Kidney capillary endothelial cell (primary cell): ENCODE results near the gene HTR3D.
"Not testable (repeated sequence)": the region's sequence is repeated elsewhere in the genome, so short reads cannot be mapped to it uniquely, and the experiment has no call there.

Experiments used
- DNase-seq: peaks from one replicate; pipeline ENCODE4 v3.0.0-alpha.2; 2018; ENCODE audit warnings: low spot score

HTR3D gene

DNA sequence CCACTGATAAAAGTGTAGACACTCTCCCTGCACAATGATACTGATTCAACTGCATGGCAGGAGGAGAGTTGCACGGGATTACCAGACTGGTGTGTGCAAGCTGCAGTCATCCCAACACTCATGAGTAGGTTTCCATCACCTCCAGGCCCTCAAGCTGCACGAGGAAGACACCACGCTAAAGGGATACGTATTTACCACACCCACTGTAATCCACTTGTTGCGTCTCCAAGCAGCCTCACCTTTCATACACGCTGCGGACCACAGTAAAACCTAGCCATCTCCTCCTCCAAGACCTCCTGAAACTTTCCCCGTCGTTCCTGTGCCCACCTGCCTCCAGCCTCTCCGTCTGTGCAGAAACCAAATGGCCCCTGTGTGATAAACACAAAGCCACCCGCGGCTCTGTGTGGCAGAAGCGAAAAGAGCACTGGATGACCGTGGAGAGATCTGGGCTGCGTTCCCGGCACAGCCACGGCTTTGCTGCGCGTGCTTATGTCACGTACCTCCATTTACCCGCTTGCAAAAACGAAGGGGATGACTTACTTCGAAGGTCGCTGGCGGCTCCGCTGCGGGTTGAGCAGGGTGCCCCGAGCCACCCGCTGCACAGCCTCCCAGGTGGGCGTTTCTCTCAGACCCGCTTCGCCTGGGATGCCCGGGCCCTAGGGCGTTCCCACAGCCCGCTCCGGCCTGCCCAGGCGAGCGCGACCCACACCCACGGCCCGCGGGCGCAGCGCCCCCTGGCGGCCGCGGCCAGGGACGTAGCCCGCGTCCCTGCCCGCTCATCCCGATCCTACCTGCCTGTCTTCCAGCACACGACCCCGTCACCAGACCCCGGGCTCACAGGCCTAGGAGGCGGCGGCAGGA lies 14.5 kb upstream of the HTR3D start:
- DNase-seq: peak; percentile 49

DNA sequence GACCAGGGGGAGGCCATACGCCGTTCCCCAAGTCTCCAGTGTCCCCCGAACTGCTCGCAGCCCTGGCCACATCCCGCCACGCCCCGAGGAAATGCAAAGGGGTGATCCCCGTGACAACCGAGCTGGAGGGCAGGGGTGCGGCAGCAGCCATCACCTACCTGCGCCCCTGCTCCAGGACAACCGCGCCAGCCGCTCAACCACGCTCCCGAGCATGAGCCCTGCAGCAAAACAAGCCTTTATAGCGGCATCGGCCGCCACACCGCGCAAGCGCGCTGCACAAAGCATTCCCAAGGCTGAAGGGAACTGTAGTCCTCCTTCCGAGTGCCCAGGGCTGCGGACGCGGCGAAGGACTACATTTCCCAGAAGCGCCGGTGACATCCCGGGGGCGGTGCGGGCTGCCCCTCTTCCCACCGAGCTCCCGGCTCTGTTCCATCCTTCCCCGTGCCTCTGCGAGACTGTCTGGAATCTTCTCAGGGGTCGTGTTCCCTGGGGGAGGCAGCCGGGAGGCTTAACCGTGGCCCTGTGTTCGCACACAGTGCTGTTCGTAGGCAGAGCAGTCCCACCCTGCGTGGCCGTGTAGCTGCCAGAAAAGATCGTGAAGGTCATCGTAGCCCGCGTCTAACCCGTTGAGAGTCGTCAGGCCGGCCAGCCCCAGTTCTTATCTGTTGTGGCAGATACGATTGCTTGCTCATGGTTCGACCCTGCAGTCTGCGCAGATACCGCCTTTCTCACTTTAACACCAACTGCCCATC lies 13.7 kb upstream of the HTR3D start, which contains the start of gene ABCC5:
Gene ABCC5, minus strand, starts transcription at position 213 of the 752 bp plus-strand sequence. CDS start 3,492 bp downstream, outside the sequence.
- peak; percentile 83 for DNase-seq

DNA sequence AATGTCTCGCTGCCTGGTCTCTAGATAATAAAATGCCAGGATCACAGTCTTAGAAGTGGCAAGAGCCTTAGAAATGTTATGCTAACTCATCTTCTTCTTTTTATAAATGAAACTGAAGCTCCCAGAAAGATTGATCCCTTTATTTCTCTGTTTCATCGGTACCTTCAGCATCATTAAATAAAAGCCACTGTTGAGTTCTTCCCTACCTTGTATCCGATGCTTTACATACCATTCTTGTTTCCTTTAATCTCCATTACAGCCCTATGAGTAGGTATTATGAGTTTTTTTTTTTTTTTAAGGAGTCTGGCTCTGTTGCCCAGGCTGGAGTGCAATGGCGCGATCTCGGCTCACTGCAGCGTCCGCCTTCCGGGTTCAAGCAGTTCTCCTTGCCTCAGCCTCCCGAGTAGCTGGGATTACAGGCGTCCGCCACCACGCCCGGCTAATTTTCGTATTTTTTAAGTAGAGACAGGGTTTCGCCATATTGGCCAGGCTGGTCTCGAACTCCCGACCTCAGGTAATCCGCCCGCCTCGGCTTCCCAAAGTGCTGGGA lies 13.0 kb upstream of the HTR3D start:
- DNase-seq: no peak

DNA sequence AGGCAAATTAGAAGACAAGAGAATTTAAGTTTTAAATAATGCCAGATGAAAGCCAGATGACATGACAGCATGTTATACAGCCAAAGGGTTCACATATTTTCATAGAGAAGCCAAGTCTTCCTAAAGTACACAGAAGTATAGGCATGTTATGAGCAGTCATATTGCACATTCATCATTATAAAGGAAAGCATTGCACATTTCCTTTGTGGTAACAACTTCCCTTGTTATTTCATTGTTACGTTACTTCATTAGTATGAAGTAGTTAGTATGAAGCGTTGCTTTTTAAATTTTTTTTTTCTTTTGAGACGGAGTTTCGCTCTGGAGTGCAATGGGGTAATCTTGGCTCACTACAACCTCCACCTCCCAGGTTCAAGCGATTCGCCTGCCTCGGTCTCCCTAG lies 9.2 kb upstream of the HTR3D start:
- DNase-seq: peak; percentile 21

DNA sequence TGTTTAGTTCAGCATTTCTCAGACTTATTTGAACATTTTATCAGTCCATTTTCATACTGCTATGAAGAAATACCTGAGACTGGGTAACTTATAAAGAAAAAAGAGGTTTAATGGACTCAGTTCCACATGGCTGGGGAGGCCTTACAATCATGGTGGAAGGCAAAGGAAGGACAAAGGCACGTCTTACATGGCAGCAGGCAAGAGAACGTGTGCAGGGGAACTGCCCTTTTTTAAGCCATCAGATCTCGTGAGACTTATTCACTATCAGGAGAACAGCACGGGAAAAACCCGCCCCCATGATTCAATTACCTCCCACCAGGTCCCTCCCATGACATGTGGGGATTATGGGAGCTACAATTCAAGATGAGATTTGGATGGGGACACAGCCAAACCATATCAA lies 6.3 kb upstream of the HTR3D start:
- not testable (repeated sequence) for DNase-seq

DNA sequence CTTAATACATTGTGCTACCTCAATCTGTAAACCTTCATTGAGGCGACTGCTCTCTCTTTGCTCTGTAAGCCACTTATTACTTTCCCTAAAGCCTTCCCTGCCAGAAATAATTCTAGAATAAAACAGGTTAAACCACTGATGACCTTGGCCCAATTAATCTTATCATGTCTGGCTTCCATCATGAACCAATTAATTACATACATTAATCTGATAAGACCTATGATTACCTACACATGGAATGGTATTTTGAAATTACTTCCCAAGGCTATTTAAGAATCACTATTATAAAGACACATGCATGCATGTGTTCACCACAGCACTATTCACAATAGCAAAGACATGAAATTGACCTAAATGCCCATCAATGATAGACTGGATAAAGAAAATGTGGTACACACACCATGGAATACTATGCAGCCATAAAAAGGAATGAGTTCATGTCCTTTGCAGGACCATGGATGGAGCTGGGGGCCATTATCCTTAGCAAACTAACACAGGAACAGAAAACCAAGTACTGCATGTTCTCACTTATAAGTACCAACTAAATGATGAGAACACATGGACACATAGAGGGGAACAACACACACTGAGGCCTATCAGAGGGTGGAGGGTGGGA lies 3.2 kb upstream of the HTR3D start:
- not testable (repeated sequence) for DNase-seq

DNA sequence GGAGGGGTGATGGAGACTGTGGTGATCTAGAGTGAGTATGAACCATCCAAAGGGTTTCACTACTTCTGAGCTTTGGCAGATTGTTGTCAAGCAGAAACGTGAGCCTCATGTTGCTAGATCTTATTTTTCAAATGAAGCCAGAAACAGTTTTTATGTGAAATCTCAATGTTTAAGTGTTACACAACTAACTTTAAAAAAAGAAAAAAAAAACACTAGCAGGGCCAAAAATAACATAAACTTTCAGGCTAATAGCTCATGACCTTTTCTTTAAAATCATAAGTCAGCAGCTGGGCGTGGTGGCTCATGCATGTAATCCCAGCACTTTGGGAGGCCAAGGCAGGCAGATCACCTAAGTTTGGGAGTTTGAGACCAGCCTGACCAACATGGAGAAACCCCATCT lies 2.1 kb upstream of the HTR3D start:
- DNase-seq: no peak

DNA sequence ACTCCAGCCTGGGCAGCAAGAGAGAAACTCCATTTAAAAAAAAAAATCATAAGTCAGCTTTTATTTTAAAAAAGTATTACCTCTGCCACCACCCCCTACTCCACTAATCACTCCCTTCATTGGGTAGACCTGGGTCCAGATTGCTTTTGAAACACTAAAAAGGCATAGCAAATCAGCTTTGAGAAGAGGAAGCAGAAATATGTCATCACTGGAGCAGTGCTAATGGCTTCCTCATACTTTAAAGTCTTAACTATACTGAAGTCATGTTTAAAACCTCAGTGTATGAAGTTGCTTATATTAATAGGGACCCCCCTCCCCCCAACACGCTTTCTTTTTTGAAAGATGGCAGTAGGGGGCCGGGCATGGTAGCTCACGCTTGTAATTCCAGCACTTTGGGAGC lies 1.0 kb upstream of the HTR3D start:
- DNase-seq: no peak

DNA sequence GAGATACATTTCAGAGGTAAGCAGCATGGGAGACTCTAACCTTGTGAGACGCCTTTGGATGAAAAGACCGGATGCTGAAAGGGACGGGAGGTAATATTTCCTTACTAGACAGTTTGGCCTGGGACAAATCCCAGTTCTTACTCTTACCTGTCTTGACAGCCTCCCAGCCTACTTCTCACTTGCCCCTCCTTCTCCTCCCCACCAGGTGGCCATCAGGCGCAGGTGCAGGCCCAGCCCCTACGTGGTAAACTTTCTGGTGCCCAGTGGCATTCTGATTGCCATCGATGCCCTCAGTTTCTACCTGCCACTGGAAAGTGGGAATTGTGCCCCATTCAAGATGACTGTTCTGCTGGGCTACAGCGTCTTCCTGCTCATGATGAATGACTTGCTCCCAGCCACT lies 6.3 kb downstream of the HTR3D start:
- no peak for DNase-seq

DNA sequence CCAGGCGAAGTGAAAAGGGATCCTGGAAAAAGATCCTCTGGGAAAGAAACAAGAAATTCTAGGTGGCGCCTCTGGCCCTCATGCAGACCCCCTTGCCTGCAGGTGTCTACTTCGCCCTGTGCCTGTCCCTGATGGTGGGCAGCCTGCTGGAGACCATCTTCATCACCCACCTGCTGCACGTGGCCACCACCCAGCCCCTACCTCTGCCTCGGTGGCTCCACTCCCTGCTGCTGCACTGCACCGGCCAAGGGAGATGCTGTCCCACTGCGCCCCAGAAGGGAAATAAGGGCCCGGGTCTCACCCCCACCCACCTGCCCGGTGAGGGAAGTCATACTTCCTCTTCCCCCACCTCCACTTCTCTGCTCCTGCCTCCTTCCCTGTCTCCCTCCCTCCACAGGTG lies 6.8 kb downstream of the HTR3D start:
- DNase-seq: not testable (repeated sequence)

DNA sequence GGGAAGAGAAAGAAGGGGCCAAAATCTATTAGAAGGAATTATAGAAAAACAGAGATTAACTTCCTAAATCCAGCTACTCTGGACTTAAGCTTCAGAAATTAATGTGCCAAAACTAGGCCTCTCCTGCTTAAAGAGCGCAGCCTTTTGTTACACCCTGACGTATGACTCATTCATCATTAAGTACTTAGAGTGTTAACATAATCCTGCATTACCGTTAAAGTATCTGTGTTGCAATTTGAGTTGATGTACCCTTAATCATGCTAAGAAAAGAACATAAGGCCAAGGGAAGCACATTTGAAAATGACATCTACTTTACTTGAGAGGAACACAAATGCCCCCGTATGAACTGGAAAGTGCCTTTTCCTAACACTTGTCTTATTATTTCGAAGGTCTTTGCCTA lies 7.9 kb downstream of the HTR3D start:
- DNase-seq: no peak

DNA sequence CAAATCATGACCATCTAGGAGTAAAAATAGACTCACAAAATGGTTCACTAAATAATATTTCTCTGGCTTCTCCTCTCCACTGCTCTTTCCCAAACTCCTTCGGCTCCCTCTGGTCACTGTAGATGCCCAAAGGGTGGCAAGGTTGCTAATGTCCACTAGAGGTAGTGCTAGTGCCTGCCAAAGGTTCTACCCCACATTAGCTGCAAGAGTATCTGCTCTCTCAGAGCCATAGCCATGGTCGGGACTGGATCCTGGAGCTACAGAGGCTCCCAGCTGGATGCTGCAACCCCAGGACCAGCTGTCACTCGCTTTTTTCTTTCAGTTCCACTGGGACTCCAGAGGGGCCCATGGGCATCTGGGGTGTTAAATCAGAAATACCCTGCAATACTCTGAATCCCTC lies 8.5 kb downstream of the HTR3D start:
- DNase-seq: peak; percentile 36

DNA sequence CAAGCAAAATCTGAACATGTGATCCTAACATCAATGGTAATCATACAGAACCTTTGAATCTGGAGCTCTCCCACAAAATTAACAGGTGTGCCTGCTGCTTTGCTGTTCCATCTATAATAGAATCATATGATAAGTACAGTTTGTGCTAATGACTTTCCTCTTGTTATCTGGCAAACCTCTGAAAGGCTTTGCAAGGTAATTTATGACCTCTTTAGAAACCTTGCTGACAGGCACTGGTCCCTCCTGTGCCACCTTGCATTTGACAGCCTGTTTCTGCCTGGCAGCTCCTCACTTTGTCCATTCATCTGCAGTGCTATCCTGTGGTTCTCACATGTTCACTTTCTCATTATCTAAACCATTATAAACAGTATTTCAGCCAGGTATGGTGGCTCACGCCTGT lies 11.1 kb downstream of the HTR3D start:
- no peak for DNase-seq

DNA sequence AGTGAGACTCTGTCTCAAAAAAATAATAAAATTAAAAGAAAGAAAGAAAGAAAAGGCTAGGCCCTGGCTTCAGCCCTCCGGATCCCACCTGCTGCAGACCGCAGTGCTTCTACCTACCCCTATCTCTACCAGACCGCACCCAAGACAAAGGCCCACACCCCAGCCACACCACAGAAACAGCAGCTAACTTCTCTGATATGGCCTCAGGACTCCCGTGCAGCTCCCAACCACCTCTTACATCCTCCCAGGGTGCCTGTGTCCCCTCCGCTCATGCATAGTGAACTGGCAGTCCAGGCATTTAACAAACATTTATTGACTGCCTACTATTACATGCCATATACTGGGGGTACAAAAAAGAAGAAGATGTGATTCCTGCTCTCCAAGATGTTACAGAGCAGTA lies 14.5 kb downstream of the HTR3D start:
- DNase-seq: no peak

DNA sequence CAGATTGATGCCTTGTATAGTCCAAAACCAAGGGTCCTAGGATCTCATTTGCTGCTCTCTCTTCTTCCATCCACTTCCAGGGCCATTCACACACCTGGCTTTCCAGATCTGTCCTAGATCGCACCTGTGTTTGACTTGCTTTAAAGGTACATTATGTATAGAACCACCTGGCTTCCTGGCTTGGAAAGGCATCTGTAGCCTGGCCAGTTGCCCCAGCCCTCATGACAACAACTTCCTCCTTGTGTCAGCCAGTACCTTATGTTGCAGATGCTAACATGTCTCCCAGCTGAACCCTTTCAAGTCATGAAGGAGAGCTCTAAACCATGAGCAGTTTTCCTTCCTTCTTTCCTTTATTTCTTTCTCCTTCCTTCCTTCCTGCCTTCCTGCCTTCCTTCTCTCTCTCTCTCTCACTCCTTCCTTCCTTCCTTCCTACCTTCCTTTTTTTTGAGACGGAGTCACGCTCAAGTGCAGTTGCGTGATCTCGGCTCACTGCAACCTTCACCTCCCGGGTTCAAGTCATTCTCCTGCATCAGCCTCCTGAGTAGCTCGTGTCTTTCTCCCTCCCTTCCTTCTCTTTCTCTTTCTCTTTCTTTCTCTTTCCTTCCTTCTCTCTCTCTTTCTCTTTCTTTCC lies 18.8 kb downstream of the HTR3D start:
- no peak for DNase-seq

DNA sequence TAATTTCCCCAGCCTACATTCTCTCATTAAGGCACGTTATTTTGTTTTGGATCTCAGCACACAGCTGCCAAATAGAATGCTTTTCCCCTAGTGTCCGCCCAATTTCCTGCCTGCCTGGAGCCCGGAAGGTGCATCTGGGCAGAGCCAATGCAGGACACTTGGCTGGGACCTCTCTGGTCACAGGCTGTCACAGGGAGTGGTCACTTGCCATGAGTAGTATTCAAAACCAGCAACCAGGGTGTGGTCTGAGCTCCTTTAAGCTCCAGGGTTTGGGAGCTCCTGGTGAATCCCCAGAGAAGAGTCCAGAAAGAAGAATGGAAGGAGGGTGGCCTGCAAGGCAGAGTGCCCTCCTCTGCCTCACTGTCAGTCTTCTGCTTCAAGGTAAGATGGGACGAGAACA lies 21.2 kb downstream of the HTR3D start, which contains the start of gene HTR3C:
Gene HTR3C, plus strand, starts transcription at position 281 of the 400 bp plus-strand sequence. Its CDS starts 34 bp downstream, at position 315.
- DNase-seq: no peak

DNA sequence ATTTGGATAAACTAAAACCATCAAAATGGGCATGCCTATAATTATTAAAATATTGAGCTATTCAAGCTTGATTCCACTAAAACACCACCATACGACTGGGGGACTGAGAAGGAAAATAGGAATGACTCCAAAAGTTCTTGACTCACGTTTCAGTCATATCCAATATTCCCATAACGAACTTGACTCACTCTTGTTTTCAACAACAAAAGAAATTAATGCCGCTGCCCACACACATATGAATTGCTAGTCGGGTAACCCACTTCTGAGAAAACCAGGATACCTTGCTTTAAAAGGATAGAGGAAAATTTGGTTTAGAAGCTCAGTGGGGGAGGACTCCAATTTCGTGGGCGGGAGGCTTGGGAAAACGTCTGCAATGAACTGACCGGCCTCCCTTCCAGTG lies 26.5 kb downstream of the HTR3D start:
- DNase-seq: no peak

DNA sequence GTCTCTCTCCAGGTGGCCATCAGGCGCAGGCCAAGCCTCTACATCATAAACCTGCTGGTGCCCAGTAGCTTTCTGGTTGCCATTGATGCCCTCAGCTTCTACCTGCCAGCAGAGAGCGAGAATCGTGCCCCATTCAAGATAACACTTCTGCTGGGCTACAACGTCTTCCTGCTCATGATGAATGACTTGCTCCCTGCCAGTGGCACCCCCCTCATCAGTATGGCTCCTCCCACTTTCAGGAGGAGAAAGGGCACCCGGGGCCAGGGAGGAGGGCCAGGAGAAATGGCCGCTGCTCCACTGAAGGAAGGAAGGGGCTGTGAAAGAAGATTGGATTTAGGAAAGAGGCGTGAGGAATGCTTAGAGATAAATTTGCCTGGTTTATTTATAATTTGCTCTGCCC lies 27.9 kb downstream of the HTR3D start:
- DNase-seq: no peak

DNA sequence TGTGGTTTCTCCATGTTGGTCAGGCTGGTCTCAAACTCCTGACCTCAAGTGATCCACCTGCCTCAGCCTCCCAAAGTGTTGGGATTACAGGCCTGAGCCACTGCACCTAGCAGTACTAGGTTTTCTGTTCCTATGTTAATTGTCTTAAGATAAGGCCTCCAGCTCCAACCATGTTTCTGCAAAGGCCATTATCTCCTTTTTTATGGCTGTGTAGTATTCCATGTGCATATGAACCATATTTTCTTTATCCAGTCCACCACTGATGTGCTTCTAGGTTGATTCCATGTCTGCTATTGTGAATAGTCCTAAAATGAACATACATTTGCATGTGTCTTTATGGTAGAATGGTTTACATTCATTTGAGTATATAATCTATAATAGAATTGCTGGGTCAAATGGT lies 31.1 kb downstream of the HTR3D start:
- no peak for DNase-seq

DNA sequence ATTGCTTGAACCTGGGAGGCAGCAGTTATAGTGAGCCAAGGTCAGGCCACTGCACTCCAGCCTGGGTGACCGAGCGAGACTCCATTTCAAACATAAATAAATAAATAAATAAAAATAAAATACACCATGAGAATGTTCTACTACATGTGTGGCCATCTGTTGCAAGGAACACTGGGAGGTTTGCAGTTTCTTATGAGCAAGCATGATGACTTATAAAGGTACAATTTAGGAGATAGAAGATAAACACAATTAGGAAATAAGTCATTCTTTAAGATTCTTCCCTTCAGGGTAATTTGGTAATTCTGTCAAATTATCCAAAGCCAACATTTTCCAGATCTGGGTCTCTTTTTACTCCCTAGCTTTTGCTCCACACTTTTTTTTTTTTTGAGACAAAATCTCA lies 34.7 kb downstream of the HTR3D start:
- no peak for DNase-seq

DNA sequence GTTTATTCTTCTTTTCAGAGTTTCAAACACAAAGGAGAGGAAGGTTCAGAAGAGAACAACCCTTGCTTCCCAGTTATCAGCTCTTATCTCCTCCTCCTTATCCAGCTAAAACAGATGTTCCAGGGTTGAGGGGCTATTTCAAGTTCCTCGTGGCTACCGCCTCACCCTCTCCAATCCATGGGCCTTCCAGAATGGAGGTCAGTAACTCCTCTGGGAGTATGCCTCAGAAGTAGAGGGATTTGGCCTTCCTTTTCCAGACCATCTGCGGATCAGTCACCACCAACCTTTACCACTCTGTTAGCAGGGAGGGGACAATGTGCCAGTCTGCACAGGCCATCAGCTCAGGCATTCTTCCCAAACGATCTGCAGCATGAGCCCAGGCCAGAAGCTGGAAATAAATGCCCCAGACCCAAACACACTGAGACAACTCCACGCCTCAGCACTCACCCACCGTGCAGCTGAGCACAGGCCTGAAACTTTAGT lies 36.1 kb downstream of the HTR3D start:
- no peak for DNase-seq

DNA sequence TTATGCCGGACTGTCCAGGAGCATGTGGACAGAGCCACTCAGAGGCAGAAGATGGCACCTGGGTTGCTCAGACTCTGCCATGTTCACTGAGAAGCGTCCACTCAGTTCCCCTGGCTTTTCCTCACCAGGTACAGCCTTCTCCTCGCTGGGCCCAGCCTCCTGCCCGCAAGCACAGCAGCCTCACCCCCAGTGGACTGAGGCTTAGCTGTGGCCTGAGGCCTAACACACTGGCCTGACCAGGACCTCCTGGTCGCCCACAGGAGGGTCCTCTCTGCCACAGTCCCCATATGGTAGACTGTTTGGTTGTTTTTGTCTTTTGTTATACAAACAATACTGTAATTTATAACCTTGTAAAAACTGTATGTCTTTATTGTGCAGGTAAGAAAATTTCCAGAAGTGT lies 36.8 kb downstream of the HTR3D start:
- DNase-seq: no peak
